Gastrocnemius medialis (tissue), 4 donors: ENCODE data around the gene TRIM24.

Experiments
- CTCF ChIP-seq, 5 experiments: fragments of 450-650 bp in 3 of 5; fragments of 200-600 bp in 2 of 5; sonication (generic) in 2 of 5; IDR thresholded peaks in 4 of 5; conservative IDR thresholded peaks in 1 of 5; 1 replicate in 4 of 5; 2 replicates in 1 of 5; pipeline ENCODE4 v1.5.1; 2016 to 2019; ENCODE audit warnings: antibody characterized with exemption in 5 of 5, mild to moderate bottlenecking in 3 of 5, moderate library complexity in 3 of 5
- POLR2A ChIP-seq, 2 donors: fragments of 450-650 bp; IDR thresholded peaks; one replicate each; pipeline ENCODE4 v1.6.1; 2017; ENCODE audit warnings: antibody characterized with exemption in 2 of 2, mild to moderate bottlenecking in 2 of 2, moderate library complexity in 2 of 2

GRCh38 chr7:138556771-138557484 lies 96.9 kb downstream of the TRIM24 start:
- no peak for TF ChIP-seq CTCF (IDR thresholded peaks at IDR 0.05 in 4 of 5, conservative IDR thresholded peaks at IDR 0.05 in 1 of 5)
- TF ChIP-seq POLR2A (IDR thresholded peaks at IDR 0.05): no peak
